ENCODE data around the gene DNAH6.

DNA sequence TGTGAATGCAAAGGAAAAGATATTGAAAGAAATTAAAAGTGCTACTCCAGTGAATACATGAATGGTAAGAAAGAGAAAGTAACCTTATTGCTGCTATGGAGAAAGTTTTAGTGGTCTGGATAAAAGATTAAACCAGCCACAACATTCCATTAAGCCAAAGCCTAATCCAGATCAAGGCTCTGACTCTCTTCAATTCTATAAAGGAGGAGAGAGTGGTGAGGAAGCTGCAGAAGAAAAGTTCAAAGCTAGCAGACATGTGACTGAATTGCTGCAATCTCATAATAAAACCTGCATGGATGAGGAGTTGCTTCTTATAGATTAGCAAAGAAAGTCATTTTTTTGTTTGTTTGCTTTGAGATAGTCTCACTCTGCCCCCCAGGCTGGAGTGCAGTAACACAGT lies 130.2 kb downstream of the DNAH6 start:
- TF ChIP-seq ZNF274 (IDR thresholded peaks at IDR 0.05; ENCODE audit: low read depth, low read length) (no peak), YY1 (IDR thresholded peaks at IDR 0.05; ENCODE audit: insufficient read depth, insufficient read length) (no peak), SUZ12 (IDR thresholded peaks at IDR 0.05; ENCODE audit: extremely low read depth, insufficient read depth, insufficient read length) (no peak)

All from NT2/D1 (cell line).